ENCODE measurements around the gene ZNF804B. TPM values are rescaled to one million over a fixed set of nuclear protein-coding genes. Genes with fewer than 3 reads are reported as not detected.

ZNF804B gene
- total and polyA plus RNA-seq, 4 donors = not detected

GRCh38 chr7:89311886-89312285, 552.4 kb downstream of the ZNF804B start (continued):
- no peak for TF ChIP-seq HNF4G (IDR thresholded peaks at IDR 0.05)
- TF ChIP-seq JUND (IDR thresholded peaks at IDR 0.05) = no peak
- TF ChIP-seq ATF3 (IDR thresholded peaks at IDR 0.05) = no peak
- TF ChIP-seq RXRA (IDR thresholded peaks at IDR 0.05) = no peak

GRCh38 chr7:89312551-89312950, 553.1 kb downstream of the ZNF804B start:
- Histone ChIP-seq H3K9me3 (ENCODE audit: control insufficient read depth in 4 of 4, low read length in 3 of 4) (no peaks in the 10 kb centered on the region), H3K9ac (ENCODE audit: low read depth in 1 of 2, low read length in 2 of 2) (no peak overlapping the region), H3K27ac (ENCODE audit: low read depth in 1 of 2, low read length in 2 of 2) (no peak overlapping the region), H3K36me3 (ENCODE audit: control insufficient read depth in 4 of 4, insufficient read depth in 3 of 4, low read depth in 1 of 4, low read length in 3 of 4) (no peaks in the 10 kb centered on the region), H3K4me3 (ENCODE audit: low read depth in 1 of 3, low read length in 3 of 3) (no peak overlapping the region), H3K27me3 (ENCODE audit: control insufficient read depth in 4 of 4, insufficient read depth in 4 of 4, low read length in 3 of 4) (no peaks in the 10 kb centered on the region), H3K4me1 (ENCODE audit: control insufficient read depth in 4 of 4, insufficient read depth in 4 of 4, low read length in 3 of 4) (no peaks in the 10 kb centered on the region)
- DNase-seq (ENCODE audit: low spot score) = no peak
- TF ChIP-seq FOXA1 (IDR thresholded peaks at IDR 0.05) (no peak), CTCF (IDR thresholded peaks at IDR 0.05; ENCODE audit: low read depth, low read length, missing input control) (no peak), HNF4G (IDR thresholded peaks at IDR 0.05) (no peak), EGR1 (IDR thresholded peaks at IDR 0.05; ENCODE audit: low read depth in 2 of 2) (no peak)

GRCh38 chr7:89316584-89317251, 557.2 kb downstream of the ZNF804B start:
- Histone ChIP-seq H3K36me3 (ENCODE audit: control insufficient read depth in 4 of 4, insufficient read depth in 3 of 4, low read depth in 1 of 4, low read length in 3 of 4) (no peaks in the 10 kb centered on the region), H3K4me3 (ENCODE audit: low read depth in 1 of 3, low read length in 3 of 3) (no peak overlapping the region), H3K4me1 (ENCODE audit: control insufficient read depth in 4 of 4, insufficient read depth in 4 of 4, low read length in 3 of 4) (no peaks in the 10 kb centered on the region), H3K27ac (ENCODE audit: low read depth in 1 of 2, low read length in 2 of 2) (no peak overlapping the region), H3K9ac (ENCODE audit: low read depth in 1 of 2, low read length in 2 of 2) (no peak overlapping the region), H3K27me3 (ENCODE audit: control insufficient read depth in 4 of 4, insufficient read depth in 4 of 4, low read length in 3 of 4) (no peaks in the 10 kb centered on the region), H3K9me3 (ENCODE audit: control insufficient read depth in 4 of 4, low read length in 3 of 4) (no peaks in the 10 kb centered on the region)
- WGBS = 50% methylated on average over 1 of the region's 1 CpG
- TF ChIP-seq FOXA1 (IDR thresholded peaks at IDR 0.05) (no peak), FOXA2 (IDR thresholded peaks at IDR 0.05) (no peak), REST (IDR thresholded peaks at IDR 0.05) (no peak), EGR1 (IDR thresholded peaks at IDR 0.05; ENCODE audit: low read depth in 2 of 2) (no peak), JUND (IDR thresholded peaks at IDR 0.05) (no peak), GABPA (IDR thresholded peaks at IDR 0.05 in 1 of 2, conservative IDR thresholded peaks at IDR 0.05 in 1 of 2) (no peak), HNF4G (IDR thresholded peaks at IDR 0.05) (no peak), NR2F2 (IDR thresholded peaks at IDR 0.05) (no peak), RXRA (IDR thresholded peaks at IDR 0.05) (no peak), ZBTB33 (IDR thresholded peaks at IDR 0.05) (no peak), HNF4A (conservative IDR thresholded peaks at IDR 0.05) (no peak), CTCF (IDR thresholded peaks at IDR 0.05; ENCODE audit: low read depth, low read length, missing input control) (no peak)
- DNase-seq (ENCODE audit: low spot score) = no peak

All from liver (tissue), 9 donors.